Measurements from ENCODE around the gene PLA2G4D.

The PLA2G4D gene

GRCh38 chr15:42070279-42070975, 23.9 kb downstream of the PLA2G4D start:
- no peak for DNase-seq

GRCh38 chr15:42069496-42070278, 24.7 kb downstream of the PLA2G4D start:
- DNase-seq = no peak

- no peak for DNase-seq
Observed at GRCh38 chr15:42069025-42069424, 25.3 kb downstream of the PLA2G4D start.

- DNase-seq = no peak
Observed at GRCh38 chr15:42068601-42069000, 25.8 kb downstream of the PLA2G4D start.

- no peak for DNase-seq
Observed at GRCh38 chr15:42066764-42067415, 27.5 kb downstream of the PLA2G4D start.

GRCh38 chr15:42065468-42065867, 28.9 kb downstream of the PLA2G4D start:
- DNase-seq = no peak

- DNase-seq = no peak
Observed at GRCh38 chr15:42065033-42065432, 29.3 kb downstream of the PLA2G4D start.

GRCh38 chr15:42064271-42064670, 30.1 kb downstream of the PLA2G4D start:
- no peak for DNase-seq

GRCh38 chr15:42063122-42063848, 31.1 kb downstream of the PLA2G4D start:
- no peak for DNase-seq

GRCh38 chr15:42062284-42062806, 32.0 kb downstream of the PLA2G4D start:
- no peak for DNase-seq

- DNase-seq = no peak
Observed at GRCh38 chr15:42060797-42061196, 33.6 kb downstream of the PLA2G4D start.

- no peak for DNase-seq
Observed at GRCh38 chr15:42060477-42060763, 33.9 kb downstream of the PLA2G4D start.

- DNase-seq = peak; percentile 63
Observed at GRCh38 chr15:42059661-42060476, 34.5 kb downstream of the PLA2G4D start.

GRCh38 chr15:42058791-42059190, 35.6 kb downstream of the PLA2G4D start:
- DNase-seq = no peak

- no peak for DNase-seq
Observed at GRCh38 chr15:42057799-42058646, 36.3 kb downstream of the PLA2G4D start.

- peak; percentile 32 for DNase-seq
Observed at GRCh38 chr15:42056934-42057798, 37.2 kb downstream of the PLA2G4D start.

- no peak for DNase-seq
Observed at GRCh38 chr15:42053914-42054313, 40.4 kb downstream of the PLA2G4D start.

- DNase-seq = no peak
Observed at GRCh38 chr15:42053010-42053409, 41.4 kb downstream of the PLA2G4D start.

- DNase-seq = no peak
Observed at GRCh38 chr15:42050484-42051255, 43.7 kb downstream of the PLA2G4D start.

Data from effector CD4-positive, alpha-beta T cell (primary cell).